HG03039 (cell line): ENCODE data around the gene AKAP8.
"Not testable (repeated sequence)": the region's sequence is repeated elsewhere in the genome, so short reads cannot be mapped to it uniquely, and the experiment has no call there.

Experiments used
- ATAC-seq: cut with Tn5 transposase; IDR thresholded peaks from one replicate; pipeline ENCODE4 v1.9.1; 2021; ENCODE audit warnings: mild to moderate bottlenecking, moderate library complexity; ENCODE audit not compliant: unreplicated experiment

Gene AKAP8

GRCh38 chr19:15374105-15374651 is 5.4 kb downstream of the AKAP8 start:
- no peak for ATAC-seq

GRCh38 chr19:15373644-15374043 is 5.9 kb downstream of the AKAP8 start:
- ATAC-seq = no peak

GRCh38 chr19:15372891-15373301 is 6.7 kb downstream of the AKAP8 start:
- no peak for ATAC-seq

GRCh38 chr19:15372470-15372869 is 7.1 kb downstream of the AKAP8 start:
- ATAC-seq = no peak

- ATAC-seq = no peak
Observed at GRCh38 chr19:15371786-15372380, 7.7 kb downstream of the AKAP8 start.

GRCh38 chr19:15371119-15371518 is 8.5 kb downstream of the AKAP8 start:
- no peak for ATAC-seq

GRCh38 chr19:15369594-15369891 is 10.0 kb downstream of the AKAP8 start:
- ATAC-seq = no peak

GRCh38 chr19:15368798-15369593 is 10.6 kb downstream of the AKAP8 start:
- no peak for ATAC-seq

GRCh38 chr19:15368051-15368632 is 11.4 kb downstream of the AKAP8 start:
- no peak for ATAC-seq

- ATAC-seq = no peak
Observed at GRCh38 chr19:15367439-15367838, 12.1 kb downstream of the AKAP8 start.

- ATAC-seq = no peak
Observed at GRCh38 chr19:15365264-15365663, 14.3 kb downstream of the AKAP8 start.

- ATAC-seq = not testable (repeated sequence)
Observed at GRCh38 chr19:15363791-15364190, 15.8 kb downstream of the AKAP8 start.

GRCh38 chr19:15363048-15363447 is 16.5 kb downstream of the AKAP8 start:
- ATAC-seq = not testable (repeated sequence)

GRCh38 chr19:15360015-15360414 is 19.6 kb downstream of the AKAP8 start:
- ATAC-seq = not testable (repeated sequence)

- no peak for ATAC-seq
Observed at GRCh38 chr19:15358918-15359317, 20.7 kb downstream of the AKAP8 start.

GRCh38 chr19:15357906-15358305 is 21.7 kb downstream of the AKAP8 start:
- ATAC-seq = no peak

- ATAC-seq = no peak
Observed at GRCh38 chr19:15354566-15355296, 24.9 kb downstream of the AKAP8 start.

GRCh38 chr19:15353908-15354307 is 25.7 kb downstream of the AKAP8 start:
- ATAC-seq = no peak

- not testable (repeated sequence) for ATAC-seq
Observed at GRCh38 chr19:15352535-15352934, 27.1 kb downstream of the AKAP8 start.

- ATAC-seq = not testable (repeated sequence)
Observed at GRCh38 chr19:15341328-15341727, 38.3 kb downstream of the AKAP8 start.

GRCh38 chr19:15340086-15340485 is 39.5 kb downstream of the AKAP8 start:
- ATAC-seq = no peak
